ENCODE measurements around the gene CFAP119.

Gene CFAP119

GRCh38 chr16:30780549-30780948, 18.7 kb upstream of the CFAP119 start:
- no peak for DNase-seq

- no peak for DNase-seq
Observed at GRCh38 chr16:30780021-30780420, 18.2 kb upstream of the CFAP119 start.

DNA sequence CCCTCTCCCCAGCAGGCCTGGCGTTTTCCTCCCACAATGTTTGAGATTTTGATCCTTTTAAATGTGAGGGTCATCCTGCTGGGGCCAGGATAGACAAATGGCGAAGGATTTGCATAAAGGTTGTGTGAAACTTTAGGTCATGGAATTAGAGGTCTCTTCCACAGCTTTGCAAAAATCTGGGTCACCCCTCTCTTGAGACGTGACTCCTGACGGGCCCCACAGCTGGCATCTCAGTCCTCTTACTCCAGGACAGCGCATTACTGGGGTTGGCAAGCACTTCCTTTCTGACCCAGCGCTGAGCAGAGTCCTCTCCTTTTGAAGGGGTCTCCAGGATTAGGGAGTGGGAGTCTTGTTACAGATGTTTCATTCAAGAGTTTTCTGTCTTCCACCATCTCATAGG, 17.7 kb upstream of the CFAP119 start:
- no peak for DNase-seq

- DNase-seq = no peak
Observed at GRCh38 chr16:30778549-30779244, 16.8 kb upstream of the CFAP119 start.

- DNase-seq = no peak
Observed at GRCh38 chr16:30777591-30778297, 15.9 kb upstream of the CFAP119 start.

- no peak for DNase-seq
Observed at GRCh38 chr16:30775392-30776188, 13.7 kb upstream of the CFAP119 start.

- DNase-seq = no peak
Observed at GRCh38 chr16:30775131-30775391, 13.2 kb upstream of the CFAP119 start.

- DNase-seq = no peak
Observed at GRCh38 chr16:30774367-30775130, 12.7 kb upstream of the CFAP119 start.

GRCh38 chr16:30773826-30774225, 12.0 kb upstream of the CFAP119 start:
- DNase-seq = no peak

DNA sequence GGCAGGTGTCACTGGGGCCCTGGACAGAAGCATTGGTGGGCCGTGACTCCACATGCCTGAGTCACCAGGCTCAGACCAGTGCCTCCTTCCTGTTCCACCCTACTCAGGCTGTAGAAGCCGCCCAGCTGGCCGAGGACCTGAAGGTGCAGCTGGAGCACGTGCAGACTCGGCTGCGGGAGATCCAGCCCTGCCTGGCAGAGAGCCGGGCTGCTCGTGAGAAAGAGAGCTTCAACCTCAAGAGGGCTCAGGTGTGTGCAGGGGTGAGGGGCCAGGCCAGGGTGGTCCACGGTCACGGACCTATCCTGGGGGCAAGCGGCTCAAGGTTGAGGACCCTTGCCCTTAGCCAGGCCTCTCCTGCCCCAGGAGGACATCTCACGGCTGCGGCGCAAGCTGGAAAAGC, 9.9 kb upstream of the CFAP119 start:
- no peak for DNase-seq

- DNase-seq = no peak
Observed at GRCh38 chr16:30769379-30770089, 7.7 kb upstream of the CFAP119 start.

- DNase-seq = no peak
Observed at GRCh38 chr16:30768583-30769181, 6.8 kb upstream of the CFAP119 start.

- DNase-seq = no peak
Observed at GRCh38 chr16:30767767-30768465, 6.1 kb upstream of the CFAP119 start.

GRCh38 chr16:30766933-30767284, 5.0 kb upstream of the CFAP119 start:
- DNase-seq = no peak

DNA sequence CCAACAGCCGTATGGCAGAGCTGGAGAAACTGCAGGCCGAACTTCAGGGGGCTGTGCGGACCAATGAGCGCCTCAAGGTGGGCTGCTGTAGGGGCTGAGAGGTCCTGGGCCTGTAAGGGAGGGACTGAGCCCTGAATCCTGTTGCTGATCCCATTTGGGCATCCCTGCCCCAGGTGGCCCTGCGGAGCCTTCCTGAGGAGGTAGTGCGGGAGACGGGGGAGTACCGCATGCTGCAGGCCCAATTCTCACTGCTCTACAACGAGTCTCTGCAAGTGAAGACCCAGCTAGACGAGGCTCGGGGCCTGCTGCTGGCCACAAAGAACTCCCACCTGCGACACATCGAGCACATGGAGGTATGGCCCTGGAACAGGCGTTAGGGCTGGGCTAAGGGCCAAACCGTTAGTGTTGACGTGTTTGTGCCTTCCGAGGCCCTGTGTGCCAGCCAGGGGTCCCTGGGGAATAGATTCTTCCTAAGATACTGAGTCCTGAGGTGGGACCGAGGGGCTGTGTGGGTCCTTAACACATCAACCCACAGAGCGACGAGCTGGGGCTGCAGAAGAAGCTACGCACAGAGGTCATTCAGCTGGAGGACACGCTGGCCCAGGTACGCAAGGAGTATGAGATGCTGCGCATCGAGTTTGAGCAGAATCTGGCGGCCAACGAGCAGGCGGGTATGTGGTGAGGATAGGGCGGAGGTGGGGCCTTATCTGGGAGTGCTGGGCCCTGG, 4.5 kb upstream of the CFAP119 start:
- DNase-seq = no peak

DNA sequence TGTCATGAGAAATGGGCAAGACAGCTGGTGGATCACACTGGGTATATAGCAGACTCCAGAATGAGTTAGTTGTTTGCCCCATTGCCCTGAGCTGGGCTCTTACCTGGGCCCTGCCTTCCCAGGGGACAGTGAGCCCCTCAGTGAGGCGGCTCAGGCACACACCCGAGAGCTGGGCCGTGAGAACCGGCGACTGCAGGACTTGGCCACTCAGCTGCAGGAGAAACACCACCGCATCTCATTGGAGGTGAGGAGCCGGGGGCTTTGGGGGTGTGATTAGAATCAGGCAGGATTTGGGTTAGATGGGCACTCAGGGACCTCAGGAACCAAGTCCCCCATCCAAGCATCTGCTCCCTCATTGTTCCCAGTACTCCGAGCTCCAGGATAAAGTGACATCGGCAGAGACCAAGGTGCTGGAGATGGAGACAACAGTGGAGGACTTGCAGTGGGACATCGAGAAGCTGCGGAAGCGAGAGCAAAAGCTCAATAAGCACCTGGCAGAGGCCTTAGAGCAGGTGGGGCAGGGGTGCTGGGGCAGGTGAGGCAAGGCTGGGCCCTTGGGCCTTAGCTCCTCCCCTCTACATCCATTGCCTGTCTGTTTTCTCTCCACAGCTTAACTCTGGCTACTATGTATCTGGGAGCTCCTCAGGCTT, 3.1 kb upstream of the CFAP119 start:
- DNase-seq = no peak

- DNase-seq = no peak
Observed at GRCh38 chr16:30764086-30764485, 2.2 kb upstream of the CFAP119 start.

- no peak for DNase-seq
Observed at GRCh38 chr16:30762991-30763725, 1.3 kb upstream of the CFAP119 start.

GRCh38 chr16:30761427-30761927, 385 bp downstream of the CFAP119 start:
- DNase-seq = no peak

Measured in GDM1 (cell line).